Lower lobe of right lung (tissue), 2 donors: ENCODE measurements around the gene MTOR. TPM values are rescaled to one million over a fixed set of nuclear protein-coding genes. Genes with fewer than 3 reads are reported as not detected.

Source experiments
- ATAC-seq, 2 donors: fragments of 200-7000 bp; cut with Tn5 transposase; one replicate each; pipeline ENCODE4 v1.9.1; 2020 to 2022; ENCODE audit warnings: mild to moderate bottlenecking in 2 of 2, moderate library complexity in 2 of 2
- DNase-seq: peaks from one replicate; pipeline ENCODE4 v3.0.0-alpha.2; 2020
- H3K27ac ChIP-seq: fragments of 200-600 bp; one replicate; pipeline ENCODE4 v1.8.0; 2022
- H3K27me3 ChIP-seq: fragments of 200-600 bp; one replicate; pipeline ENCODE4 v1.8.0; 2022; ENCODE audit warnings: low read depth
- H3K36me3 ChIP-seq: fragments of 200-600 bp; one replicate; pipeline ENCODE4 v1.8.0; 2022; ENCODE audit warnings: mild to moderate bottlenecking
- H3K4me1 ChIP-seq: fragments of 200-600 bp; one replicate; pipeline ENCODE4 v1.8.0; 2022
- H3K4me3 ChIP-seq: fragments of 200-600 bp; one replicate; pipeline ENCODE4 v1.8.0; 2022; ENCODE audit warnings: mild to moderate bottlenecking
- H3K9me3 ChIP-seq: fragments of 200-600 bp; one replicate; pipeline ENCODE4 v1.8.0; 2022
- intact Hi-C: fragments of 100-400 bp; cut with DNase I; formaldehyde crosslinking; loops from one replicate; pipeline ENCODE4 v1.11.0; 2022
- total RNA-seq: library from RNA; stranded (reverse); fragmentation: NEBNext Ultra II Directional; extraction: Animal tissue kit (Norgen Biotek cat#: 25700); gene quantifications from one replicate; pipeline ENCODE4 v1.2.1, GENCODE V29; 2021
- TF ChIP-seq, protein P1 (sequence below): fragments of 200-600 bp; IDR thresholded peaks from one replicate; pipeline ENCODE4 v1.8.0; 2022; ENCODE audit warnings: antibody characterized with exemption, mild to moderate bottlenecking
- donor health status: DM: no; HTN: yes; CAD: no; lungs with severe emphysema.

Gene MTOR
- total RNA-seq, 1 donor from 2014 or later = 33.7 TPM

- DNase-seq = no peak
- Histone ChIP-seq H3K4me3 (no peak overlapping the region), H3K27me3 (no peaks in the 10 kb centered on the region), H3K36me3 (peaks cover 100% of the 10 kb centered on the region), H3K27ac (no peak overlapping the region), H3K4me1 (no peaks in the 10 kb centered on the region), H3K9me3 (no peaks in the 10 kb centered on the region)
- no peak for ATAC-seq
- intact Hi-C loops = no loop called here
- TF ChIP-seq, protein P1, sequence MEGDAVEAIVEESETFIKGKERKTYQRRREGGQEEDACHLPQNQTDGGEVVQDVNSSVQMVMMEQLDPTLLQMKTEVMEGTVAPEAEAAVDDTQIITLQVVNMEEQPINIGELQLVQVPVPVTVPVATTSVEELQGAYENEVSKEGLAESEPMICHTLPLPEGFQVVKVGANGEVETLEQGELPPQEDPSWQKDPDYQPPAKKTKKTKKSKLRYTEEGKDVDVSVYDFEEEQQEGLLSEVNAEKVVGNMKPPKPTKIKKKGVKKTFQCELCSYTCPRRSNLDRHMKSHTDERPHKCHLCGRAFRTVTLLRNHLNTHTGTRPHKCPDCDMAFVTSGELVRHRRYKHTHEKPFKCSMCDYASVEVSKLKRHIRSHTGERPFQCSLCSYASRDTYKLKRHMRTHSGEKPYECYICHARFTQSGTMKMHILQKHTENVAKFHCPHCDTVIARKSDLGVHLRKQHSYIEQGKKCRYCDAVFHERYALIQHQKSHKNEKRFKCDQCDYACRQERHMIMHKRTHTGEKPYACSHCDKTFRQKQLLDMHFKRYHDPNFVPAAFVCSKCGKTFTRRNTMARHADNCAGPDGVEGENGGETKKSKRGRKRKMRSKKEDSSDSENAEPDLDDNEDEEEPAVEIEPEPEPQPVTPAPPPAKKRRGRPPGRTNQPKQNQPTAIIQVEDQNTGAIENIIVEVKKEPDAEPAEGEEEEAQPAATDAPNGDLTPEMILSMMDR = no peak
Measured at GRCh38 chr1:11198257-11198656, 64.1 kb downstream of the MTOR start.

DNA sequence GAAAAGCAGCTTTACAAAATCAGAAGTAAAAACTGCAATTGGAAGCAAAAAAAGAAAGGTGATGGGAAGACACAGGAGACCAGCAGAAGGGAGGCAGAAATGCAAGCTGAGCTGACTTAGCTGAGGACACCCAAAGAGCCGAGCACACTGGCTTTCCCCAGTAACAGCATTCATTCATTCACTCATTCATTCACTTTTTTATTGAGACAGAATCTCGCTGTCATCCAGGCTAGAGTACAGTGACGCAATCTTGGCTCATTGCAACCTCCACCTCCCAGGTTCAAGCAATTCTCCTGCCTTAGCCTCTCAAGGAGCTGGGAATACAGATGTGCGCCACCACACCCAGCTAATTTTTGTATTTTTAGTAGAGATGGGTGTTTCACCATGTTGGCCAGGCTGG, 65.0 kb downstream of the MTOR start:
- TF ChIP-seq, protein P1 = no peak
- no peak overlapping the region for H3K4me3 ChIP-seq
- peaks cover 99% of the 10 kb centered on the region for H3K36me3 ChIP-seq
- H3K27me3 ChIP-seq = no peaks in the 10 kb centered on the region
- no peaks in the 10 kb centered on the region for H3K9me3 ChIP-seq
- H3K4me1 ChIP-seq = no peaks in the 10 kb centered on the region
- DNase-seq (no peak), ATAC-seq (no peak)
- H3K27ac ChIP-seq = no peak overlapping the region
- intact Hi-C loops = no loop called here

DNA sequence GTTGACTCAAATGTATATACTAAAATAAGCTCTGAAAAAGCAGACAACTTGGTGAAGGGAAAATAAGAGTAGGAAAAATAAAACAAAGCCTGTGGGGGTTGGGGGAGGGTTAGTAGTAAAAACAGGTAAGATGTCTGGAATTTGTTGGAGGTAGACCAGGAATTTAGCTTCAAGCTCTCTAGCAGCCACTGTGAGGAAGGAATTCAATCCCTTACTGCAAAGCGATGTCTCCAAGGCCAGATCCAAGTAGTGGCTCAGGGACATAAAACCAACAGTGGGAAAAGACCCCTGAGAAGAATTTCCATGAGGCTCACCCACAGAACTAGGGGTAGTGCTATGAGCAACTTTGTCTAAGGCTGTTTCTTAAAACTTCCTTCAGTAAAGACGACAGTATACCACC, 65.4 kb downstream of the MTOR start:
- Histone ChIP-seq H3K4me3 (no peak overlapping the region), H3K4me1 (no peaks in the 10 kb centered on the region), H3K36me3 (peaks cover 99% of the 10 kb centered on the region), H3K27ac (no peak overlapping the region), H3K9me3 (no peaks in the 10 kb centered on the region), H3K27me3 (no peaks in the 10 kb centered on the region)
- no peak for DNase-seq
- no peak for ATAC-seq
- intact Hi-C loops = no loop called here
- TF ChIP-seq, protein P1 = no peak

- no peaks in the 10 kb centered on the region for H3K9me3 ChIP-seq
- H3K4me1 ChIP-seq = no peaks in the 10 kb centered on the region
- H3K27ac ChIP-seq = no peak overlapping the region
- no peak for ATAC-seq
- TF ChIP-seq, protein P1 = no peak
- H3K4me3 ChIP-seq = no peak overlapping the region
- H3K36me3 ChIP-seq = peaks cover 99% of the 10 kb centered on the region
- no peaks in the 10 kb centered on the region for H3K27me3 ChIP-seq
- DNase-seq = no peak
- intact Hi-C loops = no loop called here
Measured at GRCh38 chr1:11194407-11195176, 67.8 kb downstream of the MTOR start.

GRCh38 chr1:11193376-11193775, 69.0 kb downstream of the MTOR start:
- Histone ChIP-seq H3K36me3 (peaks cover 96% of the 10 kb centered on the region), H3K9me3 (no peaks in the 10 kb centered on the region), H3K27me3 (no peaks in the 10 kb centered on the region), H3K27ac (no peak overlapping the region), H3K4me1 (no peaks in the 10 kb centered on the region), H3K4me3 (no peak overlapping the region)
- DNase-seq (no peak), ATAC-seq (no peak)
- TF ChIP-seq, protein P1 = no peak
- intact Hi-C loops = no loop called here
